Mesendoderm (in vitro differentiated cells): ENCODE results near the gene TMEM17.
"Not testable (repeated sequence)": the region's sequence is repeated elsewhere in the genome, so short reads cannot be mapped to it uniquely, and the experiment has no call there.

ENCODE experiments used
- DNase-seq: peaks from one replicate; pipeline ENCODE4 v3.0.0; 2013
- H2AK5ac ChIP-seq: 2 replicates; pipeline ENCODE4 v1.6.1; 2013; ENCODE audit warnings: low read length, inconsistent platforms
- H2BK120ac ChIP-seq: 2 replicates; pipeline ENCODE4 v1.6.1; 2013; ENCODE audit warnings: low read depth, mild to moderate bottlenecking, low read length, moderate library complexity, mixed read lengths
- H2BK15ac ChIP-seq: replicated peaks from 2 replicates; pipeline ENCODE4 v1.6.1; 2013; ENCODE audit warnings: low read depth, mild to moderate bottlenecking, moderate library complexity
- H2BK5ac ChIP-seq: 2 replicates; pipeline ENCODE4 v1.6.1; 2013; ENCODE audit warnings: low read length, inconsistent platforms
- H3K18ac ChIP-seq: 2 replicates; pipeline ENCODE4 v1.6.1; 2013; ENCODE audit warnings: mild to moderate bottlenecking, low read length, mixed read lengths
- H3K23ac ChIP-seq: one replicate; pipeline ENCODE4 v1.6.1; 2013; ENCODE audit warnings: low read length
- H3K27ac ChIP-seq: 2 replicates; pipeline ENCODE4 v1.5.1; 2013; ENCODE audit warnings: low read depth, mild to moderate bottlenecking, inconsistent platforms, low read length, moderate library complexity
- H3K27me3 ChIP-seq: 2 replicates; pipeline ENCODE4 v1.6.1; 2013; ENCODE audit warnings: low read length, control low read depth, mild to moderate bottlenecking, inconsistent platforms; ENCODE audit not compliant: insufficient read depth, poor library complexity
- H3K36me3 ChIP-seq: 2 replicates; pipeline ENCODE4 v1.6.1; 2013; ENCODE audit warnings: low read length, inconsistent platforms; ENCODE audit not compliant: control insufficient read depth, insufficient read depth
- H3K4ac ChIP-seq: one replicate; pipeline ENCODE4 v1.6.1; 2013; ENCODE audit warnings: low read depth, mild to moderate bottlenecking, low read length, moderate library complexity
- H3K4me1 ChIP-seq: 2 replicates; pipeline ENCODE4 v1.6.1; 2013; ENCODE audit warnings: low read depth, low read length, inconsistent platforms; ENCODE audit not compliant: control insufficient read depth
- H3K4me2 ChIP-seq: 2 replicates; pipeline ENCODE4 v1.6.1; 2013; ENCODE audit warnings: low read length
- H3K4me3 ChIP-seq: 2 replicates; pipeline ENCODE4 v1.5.1; 2013; ENCODE audit warnings: mild to moderate bottlenecking, low read length
- H3K56ac ChIP-seq: one replicate; pipeline ENCODE4 v1.6.1; 2013; ENCODE audit warnings: low read length
- H3K79me1 ChIP-seq: 2 replicates; pipeline ENCODE4 v1.6.1; 2013; ENCODE audit warnings: low read length, inconsistent platforms
- H3K79me2 ChIP-seq: 2 replicates; pipeline ENCODE4 v1.6.1; 2013; ENCODE audit warnings: mild to moderate bottlenecking, low read length; ENCODE audit not compliant: control insufficient read depth, insufficient read depth
- H3K9ac ChIP-seq: 2 replicates; pipeline ENCODE4 v1.6.1; 2013; ENCODE audit warnings: low read length, inconsistent platforms
- H4K5ac ChIP-seq: one replicate; pipeline ENCODE4 v1.6.1; 2013; ENCODE audit warnings: low read length
- H4K8ac ChIP-seq: one replicate; pipeline ENCODE4 v1.6.1; 2013; ENCODE audit warnings: low read depth, mild to moderate bottlenecking, control low read depth, low read length, moderate library complexity
- WGBS: extraction: QIAGEN DNeasy Blood & Tissue Kit; methylation state at CpG from one replicate; pipeline ENCODE4 v1.1.7; 2013; ENCODE audit warnings: low lambda C conversion rate, missing lambda C conversion rate; ENCODE audit not compliant: insufficient coverage; ENCODE audit errors: extremely low coverage; 5-methylcytosine and 5-hydroxymethylcytosine counted together

Gene TMEM17

DNA sequence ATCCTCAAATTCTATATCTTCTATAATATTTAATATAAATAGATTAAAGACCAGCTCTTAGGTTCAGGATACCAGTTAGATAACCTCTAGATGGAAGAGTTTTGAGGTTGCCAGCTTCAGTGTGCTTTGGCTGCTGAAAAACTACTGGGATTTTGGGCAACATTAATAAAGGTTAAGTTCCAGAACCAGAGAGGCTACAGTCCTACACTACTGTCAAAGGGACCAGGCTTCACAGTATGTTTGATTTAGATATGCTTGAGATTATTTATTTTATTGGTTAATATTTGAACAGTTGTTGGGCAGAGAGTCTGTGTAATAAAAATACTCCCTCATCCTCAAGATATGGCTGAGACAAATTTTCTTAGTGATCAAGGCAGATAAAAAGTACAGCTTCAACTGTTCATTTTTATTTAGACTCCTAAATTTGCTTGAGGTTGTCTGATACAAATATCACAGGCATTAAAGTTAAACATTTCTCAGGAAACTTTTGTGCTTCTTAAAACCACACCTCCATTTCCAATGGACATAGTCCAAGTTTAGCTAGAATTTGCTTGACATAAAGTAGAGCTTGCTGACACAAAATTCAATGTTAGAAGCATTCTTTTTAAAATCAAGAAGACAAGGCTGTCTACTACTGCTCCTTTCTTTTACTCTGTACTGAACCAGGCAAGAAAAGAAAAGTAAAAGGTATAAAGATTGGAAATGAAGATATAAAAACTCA is 19.7 kb upstream of the TMEM17 start:
- H3K79me1 ChIP-seq = no peaks in the 10 kb centered on the region
- no peak overlapping the region for H2BK5ac ChIP-seq
- no peak overlapping the region for H2BK15ac ChIP-seq
- no peak overlapping the region for H3K27ac ChIP-seq
- H3K79me2 ChIP-seq = no peaks in the 10 kb centered on the region
- H3K56ac ChIP-seq = no peak overlapping the region
- H3K18ac ChIP-seq = no peak overlapping the region
- H3K27me3 ChIP-seq = no peaks in the 10 kb centered on the region
- H3K4me3 ChIP-seq = no peak overlapping the region
- H3K23ac ChIP-seq = no peak overlapping the region
- H3K9ac ChIP-seq = no peak overlapping the region
- no peak overlapping the region for H2AK5ac ChIP-seq
- DNase-seq = no peak
- H3K4me2 ChIP-seq = no peak overlapping the region
- no peak overlapping the region for H2BK120ac ChIP-seq
- no peak overlapping the region for H4K5ac ChIP-seq
- H4K8ac ChIP-seq = no peak overlapping the region
- no peaks in the 10 kb centered on the region for H3K4me1 ChIP-seq
- no peaks in the 10 kb centered on the region for H3K36me3 ChIP-seq
- no peak overlapping the region for H3K4ac ChIP-seq

DNA sequence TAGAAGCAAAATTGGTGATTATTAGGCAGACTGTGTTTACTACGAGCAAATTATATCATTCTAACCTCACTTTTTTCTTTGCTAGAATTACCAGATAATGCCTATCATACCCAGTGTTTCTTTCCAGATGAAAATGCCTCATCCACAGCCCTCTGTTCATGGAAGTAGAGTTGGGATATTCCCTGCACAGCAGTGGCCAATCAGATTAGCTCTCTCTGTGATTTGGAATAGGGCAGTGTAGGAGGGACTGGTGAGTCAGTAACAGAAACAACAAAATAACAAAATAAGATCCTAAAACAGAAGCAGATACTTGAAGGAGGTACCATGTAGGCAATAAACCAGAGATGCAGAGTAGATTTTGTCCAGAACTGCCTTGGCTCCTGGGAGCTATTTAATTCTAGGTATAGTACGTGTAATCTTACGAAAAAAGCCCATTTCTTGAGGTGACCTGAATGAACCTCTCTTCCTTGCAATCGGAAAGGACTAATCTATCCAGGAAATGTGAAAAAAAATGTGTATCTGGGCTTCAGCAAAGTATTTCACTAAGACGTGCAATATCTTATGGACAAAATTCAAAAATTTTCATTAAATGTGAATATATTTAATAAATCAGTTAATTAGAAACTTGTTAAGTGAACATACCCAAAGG is 18.4 kb upstream of the TMEM17 start:
- Histone ChIP-seq H3K36me3 (no peaks in the 10 kb centered on the region), H4K5ac (no peak overlapping the region), H3K4me3 (no peak overlapping the region), H3K79me2 (no peaks in the 10 kb centered on the region), H2BK120ac (no peak overlapping the region), H3K4ac (no peak overlapping the region), H3K56ac (no peak overlapping the region), H3K4me1 (no peaks in the 10 kb centered on the region), H3K9ac (no peak overlapping the region), H4K8ac (no peak overlapping the region), H3K27me3 (no peaks in the 10 kb centered on the region), H3K79me1 (no peaks in the 10 kb centered on the region), H3K18ac (no peak overlapping the region), H2AK5ac (no peak overlapping the region), H2BK15ac (no peak overlapping the region), H3K27ac (no peak overlapping the region), H2BK5ac (no peak overlapping the region), H3K4me2 (no peak overlapping the region), H3K23ac (no peak overlapping the region)
- WGBS = no CpG with 5 or more reads among the region's 5 CpGs
- no peak for DNase-seq

DNA sequence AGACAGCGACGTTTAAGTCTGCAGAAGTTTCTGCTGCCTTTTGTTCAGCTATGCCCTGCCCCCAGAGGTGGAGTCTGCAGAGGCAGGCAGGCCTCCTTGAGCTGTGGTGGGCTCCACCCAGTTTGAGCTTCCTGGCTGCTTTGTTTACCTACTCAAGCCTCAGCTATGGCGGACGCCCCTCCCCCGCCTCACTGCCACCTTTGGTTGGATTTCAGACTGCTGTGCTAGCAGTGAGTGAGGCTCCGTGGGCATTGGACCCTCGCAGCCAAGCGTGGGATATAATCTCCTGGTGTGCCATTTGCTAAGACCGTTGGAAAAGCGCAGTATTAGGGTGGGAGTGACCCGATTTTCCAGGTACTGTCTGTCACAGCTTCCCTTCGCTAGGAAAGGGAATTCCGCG is 15.1 kb upstream of the TMEM17 start:
- not testable (repeated sequence) for H4K5ac ChIP-seq, H3K18ac ChIP-seq, H3K4ac ChIP-seq, H3K4me2 ChIP-seq, H3K79me1 ChIP-seq, H4K8ac ChIP-seq, H3K23ac ChIP-seq, H3K27me3 ChIP-seq, DNase-seq, H2BK15ac ChIP-seq, H3K4me1 ChIP-seq, H3K36me3 ChIP-seq, H3K79me2 ChIP-seq, H2AK5ac ChIP-seq, H3K9ac ChIP-seq, H3K27ac ChIP-seq, H3K56ac ChIP-seq, H2BK5ac ChIP-seq, H3K4me3 ChIP-seq, H2BK120ac ChIP-seq
- no CpG with 5 or more reads among the region's 14 CpGs for WGBS

DNA sequence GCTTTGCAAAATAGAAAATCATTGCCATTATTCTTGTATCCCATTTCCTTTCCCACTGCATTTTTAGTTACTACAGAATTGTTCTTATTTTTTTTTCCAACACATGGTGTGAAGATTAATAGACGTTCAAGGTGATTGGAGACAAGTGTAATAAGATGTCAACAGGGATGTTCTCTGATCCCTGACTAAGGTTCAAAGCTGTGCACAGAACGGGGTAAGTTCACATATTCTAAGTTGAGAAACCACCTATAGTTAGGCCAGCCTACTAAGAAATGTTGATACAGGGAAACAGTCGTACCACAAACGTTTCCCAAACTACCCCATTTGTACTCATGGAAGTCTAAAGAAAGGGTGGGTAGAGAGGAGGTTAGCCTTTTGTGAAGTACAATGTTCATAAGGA is 6.4 kb upstream of the TMEM17 start:
- Histone ChIP-seq H3K36me3 (no peaks in the 10 kb centered on the region), H2BK5ac (no peak overlapping the region), H3K23ac (no peak overlapping the region), H3K18ac (no peak overlapping the region), H3K9ac (no peak overlapping the region), H3K27me3 (no peaks in the 10 kb centered on the region), H3K27ac (no peak overlapping the region), H2AK5ac (no peak overlapping the region), H2BK120ac (no peak overlapping the region), H3K4ac (no peak overlapping the region), H3K79me2 (no peaks in the 10 kb centered on the region), H4K5ac (no peak overlapping the region), H3K4me2 (no peak overlapping the region), H3K56ac (no peak overlapping the region), H4K8ac (no peak overlapping the region), H3K4me3 (no peak overlapping the region), H3K79me1 (no peaks in the 10 kb centered on the region), H2BK15ac (no peak overlapping the region), H3K4me1 (no peaks in the 10 kb centered on the region)
- DNase-seq = no peak
- WGBS = no CpG with 5 or more reads among the region's 4 CpGs

DNA sequence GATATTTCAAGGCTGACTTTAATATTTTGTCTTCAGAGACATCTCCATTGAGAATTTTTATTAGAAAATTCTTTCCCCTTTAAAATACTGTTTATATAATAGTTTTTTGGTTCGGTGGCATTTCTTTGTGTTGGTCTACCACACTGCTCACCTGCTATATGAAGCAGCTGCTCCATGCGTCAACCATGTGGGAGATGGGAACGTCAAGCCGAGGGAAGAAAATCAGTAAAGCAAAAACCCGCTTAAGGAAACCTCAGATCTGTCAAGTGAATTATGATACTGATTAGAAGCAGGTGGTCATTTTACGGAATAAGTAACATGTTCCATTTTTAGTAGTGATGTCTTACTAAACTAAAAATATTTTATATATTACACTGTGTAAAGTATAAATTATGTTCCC is 5.6 kb upstream of the TMEM17 start:
- no peaks in the 10 kb centered on the region for H3K27me3 ChIP-seq

DNA sequence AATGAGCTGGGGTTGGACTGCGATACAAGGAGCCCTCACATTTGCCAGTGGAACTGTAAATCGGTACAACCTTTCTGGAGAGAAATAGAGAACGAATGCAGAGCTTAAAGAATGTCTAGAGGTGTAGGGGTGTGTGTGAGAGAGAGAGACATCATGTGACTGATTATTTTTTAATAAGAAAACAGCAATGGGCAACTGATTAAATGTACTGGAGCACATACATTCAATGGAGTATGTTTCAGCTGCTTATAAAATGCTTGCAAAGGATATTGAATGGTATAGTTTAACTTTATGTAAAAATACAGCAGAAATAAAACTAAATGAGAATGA is 391 bp upstream of the TMEM17 start:
- Histone ChIP-seq H3K79me2 (no peaks in the 10 kb centered on the region), H4K5ac (no peak overlapping the region), H4K8ac (no peak overlapping the region), H3K23ac (no peak overlapping the region), H3K27me3 (no peaks in the 10 kb centered on the region), H3K18ac (peak overlapping the region; percentile 94), H3K4me3 (peak overlapping the region; percentile 57), H2AK5ac (no peak overlapping the region), H2BK15ac (no peak overlapping the region), H3K9ac (peak overlapping the region; percentile 81), H3K4me1 (peaks cover 2% of the 10 kb centered on the region), H2BK5ac (no peak overlapping the region), H3K79me1 (no peaks in the 10 kb centered on the region), H2BK120ac (no peak overlapping the region), H3K4ac (no peak overlapping the region), H3K56ac (peak overlapping the region; percentile 91), H3K36me3 (no peaks in the 10 kb centered on the region), H3K4me2 (peak overlapping the region; percentile 61), H3K27ac (no peak overlapping the region)
- WGBS = no CpG with 5 or more reads among the region's 3 CpGs
- DNase-seq = no peak

More for the DNA sequence above, 5.6 kb upstream of the TMEM17 start:
- Histone ChIP-seq H3K56ac (no peak overlapping the region), H3K4ac (no peak overlapping the region), H3K79me2 (no peaks in the 10 kb centered on the region), H2AK5ac (no peak overlapping the region), H3K4me1 (no peaks in the 10 kb centered on the region), H3K23ac (no peak overlapping the region), H3K18ac (no peak overlapping the region), H3K4me3 (no peak overlapping the region), H2BK120ac (no peak overlapping the region), H4K5ac (no peak overlapping the region), H2BK15ac (no peak overlapping the region), H3K4me2 (no peak overlapping the region), H2BK5ac (no peak overlapping the region), H4K8ac (no peak overlapping the region), H3K9ac (no peak overlapping the region), H3K36me3 (no peaks in the 10 kb centered on the region), H3K79me1 (no peaks in the 10 kb centered on the region), H3K27ac (no peak overlapping the region)
- DNase-seq = no peak
- WGBS = no CpG with 5 or more reads among the region's 6 CpGs
